GM12864 (cell line): ENCODE results near the gene HIVEP2.

Source experiments
- DNase-seq: peaks from one replicate; pipeline ENCODE4 v3.0.0-alpha.2; 2011; ENCODE audit warnings: low read depth
- H3K4me3 ChIP-seq: 2 replicates; pipeline ENCODE4 v1.5.1; 2011; ENCODE audit warnings: mild to moderate bottlenecking, low read depth, low read length, control low read depth
- CTCF ChIP-seq: IDR thresholded peaks from 2 replicates; pipeline ENCODE4 v1.5.1; 2011; ENCODE audit warnings: low read depth, mild to moderate bottlenecking, moderate library complexity, low read length, control low read depth, inconsistent platforms; ENCODE audit errors: missing control alignments

Gene HIVEP2

GRCh38 chr6:142722841-142723240, 222.1 kb downstream of the HIVEP2 start:
- DNase-seq, result no peak
- no peak for TF ChIP-seq CTCF
- H3K4me3 ChIP-seq, result no peak overlapping the region

GRCh38 chr6:142722012-142722411, 223.0 kb downstream of the HIVEP2 start:
- no peak overlapping the region for H3K4me3 ChIP-seq
- DNase-seq, result no peak
- TF ChIP-seq CTCF, result no peak

GRCh38 chr6:142721215-142721920, 223.6 kb downstream of the HIVEP2 start:
- no peak for DNase-seq
- no peak overlapping the region for H3K4me3 ChIP-seq
- no peak for TF ChIP-seq CTCF

GRCh38 chr6:142718667-142719191, 226.2 kb downstream of the HIVEP2 start:
- H3K4me3 ChIP-seq, result no peak overlapping the region
- no peak for DNase-seq
- no peak for TF ChIP-seq CTCF

GRCh38 chr6:142716097-142716496, 228.9 kb downstream of the HIVEP2 start:
- H3K4me3 ChIP-seq, result no peak overlapping the region
- TF ChIP-seq CTCF, result no peak
- DNase-seq, result no peak

- TF ChIP-seq CTCF, result no peak
- no peak for DNase-seq
Observed at GRCh38 chr6:142714951-142715785, 229.8 kb downstream of the HIVEP2 start.

GRCh38 chr6:142713959-142714358, 231.0 kb downstream of the HIVEP2 start:
- no peak for TF ChIP-seq CTCF
- DNase-seq, result no peak
- H3K4me3 ChIP-seq, result no peak overlapping the region

More at GRCh38 chr6:142714951-142715785, 229.8 kb downstream of the HIVEP2 start:
- no peak overlapping the region for H3K4me3 ChIP-seq
